Measurements from ENCODE around the gene ARHGAP31.
"Not testable (repeated sequence)": the region's sequence is repeated elsewhere in the genome, so short reads cannot be mapped to it uniquely, and the experiment has no call there.

- TF ChIP-seq CTCF (conservative IDR thresholded peaks at IDR 0.05 in 1 of 2, IDR thresholded peaks at IDR 0.05 in 1 of 2; ENCODE audit: extremely low read depth in 1 of 2, insufficient read depth in 1 of 2, low read depth in 1 of 2, low read length in 2 of 2); EZH2 (IDR thresholded peaks at IDR 0.05; ENCODE audit: borderline replicate concordance, low read length): not testable (repeated sequence)
Observed at GRCh38 chr3:119355608-119356007, 61.4 kb downstream of the ARHGAP31 start.

Measured in mammary epithelial cell (primary cell).